HFFc6 (cell line): ENCODE measurements around the gene CCDC188. TPM values are rescaled to one million over a fixed set of nuclear protein-coding genes. Genes with fewer than 3 reads are reported as not detected.

ENCODE experiments used
- DNase-seq: peaks from one replicate; pipeline ENCODE4 v3.0.0-alpha.2; 2018
- H3K27ac Mint-ChIP-seq: 2 replicates; pipeline ENCODE4 v1.8.0; 2020; ENCODE audit warnings: mild to moderate bottlenecking, mixed read lengths
- H3K27me3 Mint-ChIP-seq: 2 replicates; pipeline ENCODE4 v1.8.0; 2021; ENCODE audit warnings: mild to moderate bottlenecking, moderate library complexity, mixed read lengths; ENCODE audit not compliant: insufficient read depth
- H3K36me3 Mint-ChIP-seq: 2 replicates; pipeline ENCODE4 v1.8.0; 2021; ENCODE audit warnings: low read depth, mixed read lengths
- H3K4me1 Mint-ChIP-seq: 2 replicates; pipeline ENCODE4 v1.8.0; 2020; ENCODE audit warnings: low read depth, mixed read lengths
- H3K4me3 Mint-ChIP-seq: 2 replicates; pipeline ENCODE4 v1.8.0; 2020; ENCODE audit warnings: mild to moderate bottlenecking, moderate library complexity, mixed read lengths
- H3K9me3 Mint-ChIP-seq: 2 replicates; pipeline ENCODE4 v1.8.0; 2020; ENCODE audit warnings: mild to moderate bottlenecking, mixed read lengths
- CTCF ChIP-seq: fragments of 200-600 bp; sonication (generic); IDR thresholded peaks from 2 replicates; pipeline ENCODE4 v1.5.0; 2021; ENCODE audit warnings: antibody characterized with exemption, mild to moderate bottlenecking
- total RNA-seq, 6 experiments: library from RNA; stranded (reverse); fragmentation: NEBNext Ultra II Directional; extraction: Animal tissue kit (Norgen Biotek cat#: 25700); gene quantifications; 2 replicates in 1 of 6; 3 replicates in 5 of 6; pipeline ENCODE4 v1.2.3, GENCODE V29; 2021

CCDC188 gene
- total RNA-seq, 6 experiments from 2014 or later = 0.54 to 3.9 (median 2.8) TPM; not detected in 1

DNA sequence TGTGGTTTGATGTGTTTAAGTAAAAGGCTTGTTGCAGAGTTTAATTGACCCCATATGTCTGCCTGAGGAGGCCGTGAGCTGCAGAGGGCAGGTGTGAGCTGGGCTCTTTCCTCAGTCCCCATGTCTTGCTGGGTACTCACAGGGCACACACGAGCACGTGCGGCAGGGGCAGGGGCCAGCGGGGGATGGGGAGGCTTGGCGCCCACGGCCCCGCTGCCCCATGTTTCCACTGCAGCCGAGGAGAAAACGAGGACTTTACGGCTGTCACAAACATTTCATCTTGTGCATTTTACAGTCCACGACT lies 24.7 kb upstream of the CCDC188 start:
- Mint-ChIP-seq H3K36me3 (no peaks in the 10 kb centered on the region), H3K27me3 (peaks cover 24% of the 10 kb centered on the region), H3K4me3 (no peak overlapping the region), H3K27ac (no peak overlapping the region), H3K4me1 (no peaks in the 10 kb centered on the region), H3K9me3 (no peaks in the 10 kb centered on the region)
- no peak for TF ChIP-seq CTCF
- no peak for DNase-seq

DNA sequence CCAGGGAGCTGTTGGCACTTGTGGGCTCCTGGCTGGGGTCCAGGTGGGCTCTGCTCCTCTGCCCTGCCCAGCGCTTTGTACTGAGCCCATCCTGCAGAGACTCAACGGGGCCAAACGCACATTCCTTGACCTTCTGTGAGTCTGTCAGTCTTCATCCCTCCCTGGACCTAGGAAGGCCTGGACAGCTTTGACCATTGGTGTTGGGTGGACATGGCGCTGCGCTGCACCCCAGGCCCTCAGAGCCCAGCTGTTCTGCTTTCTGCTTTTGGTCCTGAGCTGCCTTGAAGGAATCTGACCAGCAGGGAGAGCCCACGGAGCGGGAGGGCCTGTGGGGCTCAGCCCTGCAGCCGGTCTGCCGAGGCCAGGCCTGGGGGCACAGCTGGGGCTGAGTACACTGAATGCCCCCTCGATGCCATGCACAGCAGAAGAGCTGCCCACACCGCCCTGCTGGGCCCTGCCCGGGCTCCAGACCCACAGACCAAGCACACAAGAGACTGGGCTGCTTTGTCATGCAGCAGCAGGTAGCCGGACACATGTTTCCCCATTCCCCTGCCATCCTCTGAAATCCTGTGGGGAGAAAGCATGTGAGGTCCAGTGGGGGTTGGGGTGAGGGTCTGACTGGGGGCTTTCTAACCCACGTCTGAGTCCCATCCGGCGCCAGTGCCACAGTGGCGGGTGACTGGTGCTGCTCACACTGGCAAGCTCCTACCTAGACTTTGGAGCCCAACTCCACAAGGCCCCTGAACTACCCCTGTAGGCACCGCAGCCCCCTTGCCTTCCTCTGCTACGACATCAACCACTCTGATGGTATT lies 24.1 kb upstream of the CCDC188 start:
- Mint-ChIP-seq H3K4me3 (no peak overlapping the region), H3K27me3 (peaks cover 28% of the 10 kb centered on the region)

GRCh38 chr22:20173772-20174171 lies 22.9 kb upstream of the CCDC188 start:
- no peaks in the 10 kb centered on the region for H3K36me3 Mint-ChIP-seq
- no peak overlapping the region for H3K4me3 Mint-ChIP-seq
- no peak for DNase-seq
- H3K9me3 Mint-ChIP-seq = no peaks in the 10 kb centered on the region
- no peaks in the 10 kb centered on the region for H3K4me1 Mint-ChIP-seq
- TF ChIP-seq CTCF = no peak
- H3K27me3 Mint-ChIP-seq = peaks cover 31% of the 10 kb centered on the region
- no peak overlapping the region for H3K27ac Mint-ChIP-seq

More for the DNA sequence above, 24.1 kb upstream of the CCDC188 start:
- H3K27ac Mint-ChIP-seq = no peak overlapping the region
- H3K4me1 Mint-ChIP-seq = no peaks in the 10 kb centered on the region
- no peaks in the 10 kb centered on the region for H3K36me3 Mint-ChIP-seq
- H3K9me3 Mint-ChIP-seq = no peaks in the 10 kb centered on the region
- peak; percentile 44 for TF ChIP-seq CTCF
- no peak for DNase-seq

DNA sequence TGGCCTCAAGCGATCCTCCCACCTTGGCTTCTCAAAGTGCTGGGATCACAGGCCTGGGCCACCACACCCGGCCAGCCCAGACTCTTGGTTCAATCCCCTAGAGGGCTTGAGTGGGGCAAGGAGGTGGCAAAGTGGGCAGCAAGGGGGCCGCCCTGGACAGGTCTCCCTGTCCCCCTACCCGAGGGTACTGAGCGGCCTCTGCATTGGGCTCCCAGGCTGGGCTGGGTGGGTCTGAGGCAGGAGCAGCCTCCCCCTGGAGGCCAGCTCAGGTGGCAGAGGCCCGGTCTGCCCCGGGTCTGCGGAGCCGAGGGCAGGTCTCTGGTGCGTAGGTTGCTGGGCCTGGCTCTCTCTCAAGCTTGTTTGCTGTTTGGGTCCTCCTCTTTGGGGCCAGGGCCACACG lies 22.4 kb upstream of the CCDC188 start:
- no peak for DNase-seq
- Mint-ChIP-seq H3K27ac (no peak overlapping the region), H3K27me3 (peaks cover 30% of the 10 kb centered on the region)

DNA sequence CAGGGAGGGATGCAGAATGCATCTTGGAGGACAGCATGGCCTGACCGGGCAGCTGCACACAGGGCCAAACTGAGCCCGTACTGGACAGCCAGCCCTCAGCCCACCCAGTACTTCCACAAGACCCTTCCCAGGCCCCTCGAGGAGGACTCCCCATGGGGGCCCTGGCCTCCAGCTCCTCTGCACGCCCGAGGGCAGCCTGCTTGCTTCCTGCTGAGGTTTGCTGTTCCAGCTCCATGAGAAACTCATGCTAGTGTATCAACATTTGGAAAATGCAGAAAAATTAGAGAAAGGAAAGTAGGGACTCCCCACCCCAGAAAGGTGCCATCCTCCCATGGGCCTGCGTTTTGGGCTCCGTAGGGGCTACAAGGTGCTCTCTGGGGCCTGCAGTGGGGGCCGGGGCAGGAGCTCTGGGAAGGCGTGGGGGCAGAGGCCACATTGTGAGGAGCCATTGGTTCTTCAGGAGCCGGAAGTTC lies 21.3 kb upstream of the CCDC188 start:
- Mint-ChIP-seq H3K27ac (no peak overlapping the region), H3K4me1 (no peaks in the 10 kb centered on the region), H3K4me3 (no peak overlapping the region), H3K36me3 (no peaks in the 10 kb centered on the region), H3K9me3 (no peaks in the 10 kb centered on the region), H3K27me3 (peaks cover 27% of the 10 kb centered on the region)
- DNase-seq = no peak
- no peak for TF ChIP-seq CTCF

More for the DNA sequence above, 22.4 kb upstream of the CCDC188 start:
- Mint-ChIP-seq H3K4me3 (no peak overlapping the region), H3K36me3 (no peaks in the 10 kb centered on the region), H3K9me3 (no peaks in the 10 kb centered on the region), H3K4me1 (no peaks in the 10 kb centered on the region)
- TF ChIP-seq CTCF = no peak
